Breast epithelium (tissue), 4 donors: Measurements from ENCODE around the gene NOS1AP. TPM values are rescaled to one million over a fixed set of nuclear protein-coding genes. Genes with fewer than 3 reads are reported as not detected.

Source experiments
- DNase-seq, 2 donors: peaks; one replicate each; pipeline ENCODE4 v3.0.0-alpha.2; 2019; ENCODE audit warnings: low spot score in 2 of 2
- H3K27ac ChIP-seq, 2 donors: fragments of 200-600 bp; sonication (generic) in 1 of 2; one replicate each; pipeline ENCODE4 v1.5.1; 2016 to 2019; ENCODE audit warnings: mild to moderate bottlenecking in 1 of 2
- H3K27me3 ChIP-seq, 2 donors: fragments of 200-600 bp; sonication (generic) in 1 of 2; one replicate each; pipeline versions ENCODE4 v1.5.1 to v1.6.0; 2017 to 2019; ENCODE audit warnings: control low read depth in 1 of 2, mild to moderate bottlenecking in 1 of 2
- H3K36me3 ChIP-seq: fragments of 200-600 bp; one replicate; pipeline ENCODE4 v1.5.1; 2019
- H3K4me1 ChIP-seq, 2 donors: fragments of 200-600 bp; sonication (generic); one replicate each; pipeline ENCODE4 v1.5.1; 2016 to 2019; ENCODE audit warnings: control low read depth in 1 of 2
- H3K4me3 ChIP-seq, 3 donors: fragments of 200-600 bp; sonication (generic); 1 replicate in 2 of 3; 2 replicates in 1 of 3; pipeline ENCODE4 v1.5.1; 2016 to 2019; ENCODE audit warnings: mild to moderate bottlenecking in 3 of 3, moderate library complexity in 2 of 3
- H3K9me3 ChIP-seq, 2 donors: fragments of 200-600 bp; sonication (generic) in 1 of 2; one replicate each; pipeline ENCODE4 v1.5.1; 2016 to 2019; ENCODE audit warnings: control low read depth in 1 of 2
- POLR2A ChIP-seq: fragments of 450-650 bp; IDR thresholded peaks from one replicate; pipeline ENCODE4 v1.6.1; 2016; ENCODE audit warnings: antibody characterized with exemption, mild to moderate bottlenecking, moderate library complexity
- POLR2AphosphoS5 ChIP-seq, 3 donors: sonication (generic); formaldehyde crosslinking; IDR thresholded peaks; one replicate each; pipeline ENCODE4 v1.6.1; 2017; ENCODE audit warnings: antibody characterized with exemption in 3 of 3
- intact Hi-C: fragments of 100-400 bp; cut with DNase I; formaldehyde crosslinking; loops from one replicate; pipeline ENCODE4 v1.15.1; 2023; ENCODE audit warnings: low total_unique reads
- total RNA-seq, 3 donors: library from RNA; depleted of rRNA; stranded (reverse); fragments of >200 nt; gene quantifications; one replicate each; pipeline ENCODE4 v1.1.0, GENCODE V29; 2016
- TF ChIP-seq, protein P1 (sequence below), 3 donors: fragments of 450-650 bp; IDR thresholded peaks; one replicate each; pipeline ENCODE4 v1.5.1; 2016 to 2017; ENCODE audit warnings: antibody characterized with exemption in 3 of 3, mild to moderate bottlenecking in 3 of 3, moderate library complexity in 3 of 3

Gene NOS1AP
- total RNA-seq, 3 donors from 2014 or later, result 2.2 to 17.6 (median 11.8) TPM

DNA sequence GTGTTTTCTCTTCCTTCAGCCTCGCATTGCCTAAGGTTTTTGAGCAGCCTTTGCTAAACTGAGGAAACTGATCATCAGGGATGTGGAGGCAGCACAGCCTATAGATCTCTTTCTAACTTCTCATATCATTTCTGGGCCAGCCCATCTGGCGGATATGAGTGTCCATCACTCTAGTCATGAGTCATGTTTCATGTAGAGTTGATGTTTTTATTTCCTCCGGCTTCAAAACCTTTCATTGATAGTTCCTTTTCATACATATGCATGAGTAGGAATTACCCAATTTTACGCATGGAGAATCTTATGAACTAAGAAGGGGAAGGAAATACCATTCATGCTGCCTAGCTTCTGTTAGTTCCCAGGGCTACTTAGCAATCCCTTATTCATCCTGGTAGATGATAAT, 240.8 kb downstream of the NOS1AP start:
- intact Hi-C loops, result no loop called here
- no peaks in the 10 kb centered on the region for H3K4me1 ChIP-seq
- no peaks in the 10 kb centered on the region for H3K36me3 ChIP-seq
- TF ChIP-seq POLR2A (no peak), POLR2AphosphoS5 (IDR thresholded peaks at IDR 0.05) (no peak)
- TF ChIP-seq, protein P1, sequence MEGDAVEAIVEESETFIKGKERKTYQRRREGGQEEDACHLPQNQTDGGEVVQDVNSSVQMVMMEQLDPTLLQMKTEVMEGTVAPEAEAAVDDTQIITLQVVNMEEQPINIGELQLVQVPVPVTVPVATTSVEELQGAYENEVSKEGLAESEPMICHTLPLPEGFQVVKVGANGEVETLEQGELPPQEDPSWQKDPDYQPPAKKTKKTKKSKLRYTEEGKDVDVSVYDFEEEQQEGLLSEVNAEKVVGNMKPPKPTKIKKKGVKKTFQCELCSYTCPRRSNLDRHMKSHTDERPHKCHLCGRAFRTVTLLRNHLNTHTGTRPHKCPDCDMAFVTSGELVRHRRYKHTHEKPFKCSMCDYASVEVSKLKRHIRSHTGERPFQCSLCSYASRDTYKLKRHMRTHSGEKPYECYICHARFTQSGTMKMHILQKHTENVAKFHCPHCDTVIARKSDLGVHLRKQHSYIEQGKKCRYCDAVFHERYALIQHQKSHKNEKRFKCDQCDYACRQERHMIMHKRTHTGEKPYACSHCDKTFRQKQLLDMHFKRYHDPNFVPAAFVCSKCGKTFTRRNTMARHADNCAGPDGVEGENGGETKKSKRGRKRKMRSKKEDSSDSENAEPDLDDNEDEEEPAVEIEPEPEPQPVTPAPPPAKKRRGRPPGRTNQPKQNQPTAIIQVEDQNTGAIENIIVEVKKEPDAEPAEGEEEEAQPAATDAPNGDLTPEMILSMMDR (IDR thresholded peaks at IDR 0.05), result no peak
- DNase-seq, result no peak
- no peak overlapping the region for H3K27ac ChIP-seq
- no peak overlapping the region for H3K4me3 ChIP-seq
- peaks cover 0 to 9% of the 10 kb centered on the region in 2 donors for H3K9me3 ChIP-seq
- no peaks in the 10 kb centered on the region for H3K27me3 ChIP-seq

DNA sequence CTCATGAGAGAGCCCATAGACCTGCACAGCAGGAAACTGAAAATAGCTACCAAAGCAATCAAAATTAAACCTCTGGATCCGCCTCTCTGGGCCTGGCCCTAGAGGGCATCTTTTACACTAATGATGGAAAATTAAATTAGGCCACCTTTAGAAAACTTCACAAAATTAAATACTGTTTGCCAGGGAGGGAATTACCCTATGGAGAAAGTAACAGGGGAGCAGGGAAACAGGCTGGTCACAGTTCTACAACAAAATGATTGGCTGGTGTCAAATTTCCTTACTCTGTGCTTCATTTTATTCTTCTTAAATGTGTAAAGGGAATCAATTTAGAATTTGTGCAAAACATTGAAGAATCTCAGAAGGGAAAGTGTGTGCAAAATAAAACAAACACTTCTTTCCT, 244.7 kb downstream of the NOS1AP start:
- Histone ChIP-seq H3K27me3 (no peaks in the 10 kb centered on the region), H3K4me1 (no peaks in the 10 kb centered on the region), H3K4me3 (no peak overlapping the region), H3K9me3 (no peaks in the 10 kb centered on the region), H3K27ac (no peak overlapping the region), H3K36me3 (no peaks in the 10 kb centered on the region)
- TF ChIP-seq, protein P1 (IDR thresholded peaks at IDR 0.05), result no peak
- TF ChIP-seq POLR2A, result no peak
- no peak for TF ChIP-seq POLR2AphosphoS5 (IDR thresholded peaks at IDR 0.05)
- intact Hi-C loops, result no loop called here
- DNase-seq, result no peak

DNA sequence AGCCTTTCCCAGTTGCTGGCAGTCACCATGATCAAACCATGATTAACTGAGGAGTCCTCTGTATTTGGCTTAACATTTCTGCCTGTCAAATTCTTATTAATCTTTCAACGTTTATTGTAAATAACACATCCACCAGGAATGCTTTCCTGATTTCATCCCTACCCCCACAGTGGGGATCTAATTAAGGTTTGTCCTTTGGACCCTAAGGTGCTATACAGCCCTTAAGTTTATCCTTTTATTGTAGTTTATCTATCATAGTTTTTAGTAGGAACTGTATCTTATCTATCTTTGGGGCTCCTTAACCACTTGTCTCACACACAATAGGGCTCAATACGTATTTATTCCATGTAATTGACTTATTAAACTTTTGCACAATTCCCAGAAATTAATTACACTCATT, 246.2 kb downstream of the NOS1AP start:
- intact Hi-C loops, result no loop called here
- Histone ChIP-seq H3K4me1 (no peaks in the 10 kb centered on the region), H3K36me3 (no peaks in the 10 kb centered on the region), H3K9me3 (no peaks in the 10 kb centered on the region), H3K27me3 (no peaks in the 10 kb centered on the region), H3K4me3 (no peak overlapping the region), H3K27ac (no peak overlapping the region)
- DNase-seq, result no peak
- TF ChIP-seq POLR2AphosphoS5 (IDR thresholded peaks at IDR 0.05) (no peak), POLR2A (no peak)
- TF ChIP-seq, protein P1 (IDR thresholded peaks at IDR 0.05), result no peak

DNA sequence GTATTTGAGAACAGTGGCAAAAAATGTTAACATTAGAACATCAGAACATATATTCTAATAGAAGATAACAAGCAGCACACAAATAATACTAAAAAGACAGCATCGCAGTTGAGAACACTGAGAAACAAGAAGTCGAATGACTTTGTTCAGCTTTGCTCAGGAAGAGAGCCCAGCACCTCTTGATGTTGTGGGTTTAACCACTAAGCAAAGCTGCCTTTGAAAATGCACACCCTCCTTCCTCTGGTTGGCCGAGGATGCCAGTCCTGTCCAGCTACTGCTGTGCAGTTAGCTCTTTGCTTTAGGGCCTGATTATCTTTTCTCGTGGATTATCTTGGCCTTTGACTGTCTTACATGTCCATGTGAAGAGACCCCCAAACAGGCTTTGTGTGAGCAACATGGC, 246.7 kb downstream of the NOS1AP start:
- Histone ChIP-seq H3K27me3 (no peaks in the 10 kb centered on the region), H3K27ac (no peak overlapping the region), H3K36me3 (no peaks in the 10 kb centered on the region), H3K4me3 (no peak overlapping the region), H3K4me1 (no peaks in the 10 kb centered on the region), H3K9me3 (no peaks in the 10 kb centered on the region)
- no peak for DNase-seq
- TF ChIP-seq, protein P1 (IDR thresholded peaks at IDR 0.05), result no peak
- no peak for TF ChIP-seq POLR2A
- TF ChIP-seq POLR2AphosphoS5 (IDR thresholded peaks at IDR 0.05), result no peak
- intact Hi-C loops, result no loop called here

DNA sequence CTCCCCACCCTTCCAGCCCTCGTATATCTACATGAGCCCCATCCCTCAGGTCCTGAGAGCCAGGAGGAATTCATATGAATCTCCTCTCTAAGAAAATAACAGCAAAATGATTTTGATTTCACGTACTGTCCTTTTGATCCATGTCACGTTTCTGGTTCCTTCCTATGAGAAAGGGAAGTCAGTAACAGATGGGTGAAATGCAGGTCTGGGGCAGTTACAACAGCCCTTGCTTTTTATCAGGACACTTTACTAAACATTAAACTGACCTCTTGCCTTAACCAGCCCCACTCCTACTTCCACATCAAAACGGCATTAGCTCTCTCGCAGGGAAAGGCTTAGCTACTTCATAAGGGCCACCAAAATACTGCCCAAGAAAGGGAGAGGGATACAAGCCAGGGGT, 248.1 kb downstream of the NOS1AP start:
- H3K27ac ChIP-seq, result no peak overlapping the region
- no peak overlapping the region for H3K4me3 ChIP-seq
- H3K36me3 ChIP-seq, result no peaks in the 10 kb centered on the region
- intact Hi-C loops, result no loop called here
- H3K9me3 ChIP-seq, result no peaks in the 10 kb centered on the region
- no peaks in the 10 kb centered on the region for H3K4me1 ChIP-seq
- TF ChIP-seq, protein P1 (IDR thresholded peaks at IDR 0.05), result no peak
- TF ChIP-seq POLR2A (no peak), POLR2AphosphoS5 (IDR thresholded peaks at IDR 0.05) (no peak)
- no peaks in the 10 kb centered on the region for H3K27me3 ChIP-seq
- no peak for DNase-seq
